GM18511 (cell line): ENCODE data around the gene UEVLD.

Source experiments
- ATAC-seq: cut with Tn5 transposase; IDR thresholded peaks from one replicate; pipeline ENCODE4 v1.9.1; 2021; ENCODE audit warnings: mild to moderate bottlenecking, moderate library complexity; ENCODE audit not compliant: unreplicated experiment

Gene UEVLD

GRCh38 chr11:18502352-18502751, 86.2 kb downstream of the UEVLD start:
- no peak for ATAC-seq

- ATAC-seq: no peak
Measured at GRCh38 chr11:18501629-18502028, 86.9 kb downstream of the UEVLD start.

- ATAC-seq: no peak
Measured at GRCh38 chr11:18498039-18498438, 90.5 kb downstream of the UEVLD start.

- no peak for ATAC-seq
Measured at GRCh38 chr11:18495703-18496102, 92.8 kb downstream of the UEVLD start.

- ATAC-seq: no peak
Measured at GRCh38 chr11:18495271-18495670, 93.3 kb downstream of the UEVLD start.

GRCh38 chr11:18493310-18493709, 95.2 kb downstream of the UEVLD start:
- ATAC-seq: no peak

- ATAC-seq: no peak
Measured at GRCh38 chr11:18492888-18493287, 95.6 kb downstream of the UEVLD start.

- no peak for ATAC-seq
Measured at GRCh38 chr11:18491924-18492323, 96.6 kb downstream of the UEVLD start.

- no peak for ATAC-seq
Measured at GRCh38 chr11:18490736-18491485, 97.6 kb downstream of the UEVLD start.

- ATAC-seq: no peak
Measured at GRCh38 chr11:18490319-18490718, 98.2 kb downstream of the UEVLD start.

- no peak for ATAC-seq
Measured at GRCh38 chr11:18485913-18486528, 102.5 kb downstream of the UEVLD start.
